Fibroblast of lung (primary cell): Measurements from ENCODE around the gene QDPR.

Source experiments
- CTCF ChIP-seq, 2 donors: IDR thresholded peaks in 1 of 2; conservative IDR thresholded peaks in 1 of 2; 1 replicate in 1 of 2; 2 replicates in 1 of 2; pipeline ENCODE4 v1.5.1; 2011 to 2012; ENCODE audit warnings: low read length in 2 of 2, control low read depth in 1 of 2, inconsistent platforms in 1 of 2, low read depth in 1 of 2, mild to moderate bottlenecking in 1 of 2
- EZH2 ChIP-seq: IDR thresholded peaks from 2 replicates; pipeline ENCODE4 v1.5.1; 2012; ENCODE audit warnings: low read length, control low read depth, mild to moderate bottlenecking; ENCODE audit errors: missing control alignments

DNA sequence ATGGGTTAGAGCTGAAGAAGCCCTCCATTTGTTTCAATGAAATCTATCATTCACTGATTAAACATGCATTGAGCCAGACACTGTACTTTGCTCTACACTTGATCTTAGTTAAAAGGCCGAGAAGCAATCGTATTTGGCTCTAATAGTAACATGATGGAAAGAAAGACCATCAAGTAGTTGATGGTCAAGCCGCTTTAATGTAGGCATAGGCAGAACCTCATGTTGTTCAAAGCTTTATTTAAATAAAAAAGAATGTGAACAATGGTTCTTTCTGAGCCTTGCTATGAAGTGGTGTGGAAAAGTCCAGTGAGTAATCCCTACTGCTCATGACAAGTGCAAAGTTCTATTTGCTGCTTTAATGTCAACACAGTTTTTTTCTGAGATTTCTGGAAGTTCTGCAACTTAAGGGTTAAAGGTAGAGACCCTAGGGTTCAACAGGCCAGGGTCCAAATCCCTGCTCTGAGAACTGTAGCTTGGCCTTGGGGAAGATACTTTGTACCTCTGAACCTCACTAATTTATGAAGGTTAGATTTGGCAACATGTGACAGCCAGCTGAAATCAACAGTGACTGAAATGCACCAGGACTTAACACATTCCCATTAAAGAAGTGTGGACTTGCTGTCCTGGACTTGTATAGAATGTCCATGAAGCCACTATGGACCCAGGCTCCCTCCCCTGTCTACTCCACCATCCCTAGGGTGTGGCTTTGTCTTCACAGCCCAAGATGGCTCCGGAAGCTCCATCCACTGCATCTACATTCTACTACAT lies 47.2 kb upstream of the QDPR start:
- TF ChIP-seq CTCF (conservative IDR thresholded peaks at IDR 0.05 in 1 of 2, IDR thresholded peaks at IDR 0.05 in 1 of 2; ENCODE audit: low read depth in 1 of 2, low read length in 2 of 2) = no peak
- TF ChIP-seq EZH2 = no peak
